Osteoblast (primary cell): ENCODE data around the gene NMNAT2. TPM values are rescaled to one million over a fixed set of nuclear protein-coding genes. Genes with fewer than 3 reads are reported as not detected.

Experiments
- DNase-seq: peaks from one replicate; pipeline ENCODE4 v3.0.0; 2011; ENCODE audit warnings: low spot score, mixed read lengths; ENCODE audit not compliant: insufficient read length; ENCODE audit errors: missing footprints
- H2AFZ ChIP-seq: 2 replicates; pipeline ENCODE4 v1.6.0; 2011; ENCODE audit warnings: mild to moderate bottlenecking, low read length
- H3K27ac ChIP-seq: 2 replicates; pipeline ENCODE4 v1.5.1; 2011; ENCODE audit warnings: mild to moderate bottlenecking, low read depth, low read length, moderate library complexity
- H3K27me3 ChIP-seq: 2 replicates; pipeline ENCODE4 v1.6.0; 2012; ENCODE audit warnings: mild to moderate bottlenecking, control low read depth, inconsistent platforms, low read length, moderate library complexity; ENCODE audit not compliant: insufficient read depth
- H3K36me3 ChIP-seq: 2 replicates; pipeline ENCODE4 v1.5.1; 2011; ENCODE audit warnings: mild to moderate bottlenecking, low read length, control low read depth, moderate library complexity; ENCODE audit not compliant: insufficient read depth
- H3K4me1 ChIP-seq: 2 replicates; pipeline ENCODE4 v1.5.1; 2011; ENCODE audit warnings: mild to moderate bottlenecking, low read length, control low read depth, moderate library complexity; ENCODE audit not compliant: insufficient read depth
- H3K4me2 ChIP-seq: 2 replicates; pipeline ENCODE4 v1.6.0; 2011; ENCODE audit warnings: mild to moderate bottlenecking, low read length; ENCODE audit not compliant: insufficient read depth
- H3K4me3 ChIP-seq: fragments of 200-600 bp; sonication (generic); 3 replicates; pipeline ENCODE4 v1.5.1; 2012; ENCODE audit warnings: mild to moderate bottlenecking, low read length, inconsistent platforms; ENCODE audit not compliant: insufficient read depth
- H3K79me2 ChIP-seq: 2 replicates; pipeline ENCODE4 v1.6.0; 2012; ENCODE audit warnings: mild to moderate bottlenecking, low read length, control low read depth, inconsistent platforms; ENCODE audit not compliant: insufficient read depth
- H3K9me3 ChIP-seq: 2 replicates; pipeline ENCODE4 v1.5.1; 2011; ENCODE audit warnings: low read depth, low read length, control low read depth
- H4K20me1 ChIP-seq: 2 replicates; pipeline ENCODE4 v1.6.0; 2012; ENCODE audit warnings: mild to moderate bottlenecking, low read length, control low read depth; ENCODE audit not compliant: insufficient read depth
- CTCF ChIP-seq: IDR thresholded peaks from 2 replicates; pipeline ENCODE4 v1.5.1; 2011; ENCODE audit warnings: mild to moderate bottlenecking, low read depth, low read length, moderate library complexity; ENCODE audit errors: extremely low read depth
- total RNA-seq: library from RNA; depleted of rRNA; stranded (reverse); fragments of >200 nt; gene quantifications from 2 replicates; pipeline ENCODE4 v1.2.3, GENCODE V29; 2012

Gene NMNAT2
- total RNA-seq, 1 donor: 2.5 TPM

- Histone ChIP-seq H3K36me3 (no peaks in the 10 kb centered on the region), H3K79me2 (no peaks in the 10 kb centered on the region), H2AFZ (no peak overlapping the region), H3K4me2 (no peak overlapping the region), H3K9me3 (no peaks in the 10 kb centered on the region), H3K4me3 (no peak overlapping the region), H3K27ac (no peak overlapping the region), H4K20me1 (no peaks in the 10 kb centered on the region), H3K4me1 (peaks cover 11% of the 10 kb centered on the region), H3K27me3 (no peaks in the 10 kb centered on the region)
- DNase-seq: peak; percentile 50
- TF ChIP-seq CTCF: no peak
These were observed 114.3 kb downstream of the NMNAT2 start for GRCh38 chr1:183303901-183304300.

- Histone ChIP-seq H4K20me1 (no peaks in the 10 kb centered on the region), H3K79me2 (no peaks in the 10 kb centered on the region), H3K4me3 (no peak overlapping the region), H2AFZ (peak overlapping the region; percentile 45), H3K36me3 (no peaks in the 10 kb centered on the region), H3K27me3 (no peaks in the 10 kb centered on the region), H3K9me3 (no peaks in the 10 kb centered on the region), H3K27ac (no peak overlapping the region), H3K4me2 (no peak overlapping the region), H3K4me1 (peaks cover 11% of the 10 kb centered on the region)
- no peak for DNase-seq
- TF ChIP-seq CTCF: no peak
These were observed 114.9 kb downstream of the NMNAT2 start for GRCh38 chr1:183303323-183303645.

GRCh38 chr1:183302452-183303322 is 115.5 kb downstream of the NMNAT2 start:
- H3K36me3 ChIP-seq: no peaks in the 10 kb centered on the region
- H3K9me3 ChIP-seq: no peaks in the 10 kb centered on the region
- peaks cover 11% of the 10 kb centered on the region for H3K4me1 ChIP-seq
- H3K4me3 ChIP-seq: no peak overlapping the region
- H2AFZ ChIP-seq: peak overlapping the region; percentile 45
- H3K4me2 ChIP-seq: no peak overlapping the region
- no peaks in the 10 kb centered on the region for H3K79me2 ChIP-seq
- no peaks in the 10 kb centered on the region for H3K27me3 ChIP-seq
- H4K20me1 ChIP-seq: no peaks in the 10 kb centered on the region
- no peak overlapping the region for H3K27ac ChIP-seq
- peak; percentile 66 for DNase-seq
- no peak for TF ChIP-seq CTCF

- no peaks in the 10 kb centered on the region for H3K9me3 ChIP-seq
- H3K79me2 ChIP-seq: no peaks in the 10 kb centered on the region
- DNase-seq: no peak
- no peak overlapping the region for H3K4me3 ChIP-seq
- H3K4me1 ChIP-seq: peaks cover 11% of the 10 kb centered on the region
- H3K4me2 ChIP-seq: no peak overlapping the region
- no peak overlapping the region for H3K27ac ChIP-seq
- H3K36me3 ChIP-seq: no peaks in the 10 kb centered on the region
- H2AFZ ChIP-seq: peak overlapping the region; percentile 28
- TF ChIP-seq CTCF: no peak
- no peaks in the 10 kb centered on the region for H3K27me3 ChIP-seq
- H4K20me1 ChIP-seq: no peaks in the 10 kb centered on the region
These were observed 116.9 kb downstream of the NMNAT2 start for GRCh38 chr1:183301239-183301638.
